Activated CD8-positive, alpha-beta memory T cell treated with anti-CD3 and anti-CD28 coated beads, Interleukin-2, amount 50 U/mL, for 1 hour (primary cell): ENCODE data around the gene OR10V1.
A peak's percentile ranks its signal among the peaks of the same experiment; 100 is the strongest.

ENCODE experiments used
- DNase-seq: peaks from one replicate; pipeline ENCODE4 v3.0.0-alpha.2; 2020; ENCODE audit errors: extremely low read depth

The OR10V1 gene

DNA sequence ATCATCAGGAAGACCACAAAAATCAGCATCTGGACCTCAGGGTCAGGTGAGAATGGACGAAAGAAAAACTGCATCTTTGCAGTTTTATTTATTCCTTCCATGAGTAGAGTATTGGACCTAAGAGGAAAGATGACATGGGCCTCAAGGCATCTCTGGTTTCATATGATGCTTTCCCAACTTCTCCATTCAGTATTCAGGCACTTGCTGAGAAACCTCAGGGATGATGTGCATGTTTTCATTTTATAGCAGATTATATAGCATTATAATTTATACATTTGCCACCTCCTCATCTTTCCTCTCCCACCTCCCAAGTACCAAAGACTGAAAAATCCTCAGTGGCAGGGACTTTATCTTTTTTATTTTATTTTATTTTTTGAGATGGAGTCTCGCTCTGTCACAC is at the start of gene OR10V1:
OR10V1 (minus strand) TSS at position 101 of the 400 bp plus-strand sequence; CDS start at position 101, 0 bp downstream.
- DNase-seq = no peak

DNA sequence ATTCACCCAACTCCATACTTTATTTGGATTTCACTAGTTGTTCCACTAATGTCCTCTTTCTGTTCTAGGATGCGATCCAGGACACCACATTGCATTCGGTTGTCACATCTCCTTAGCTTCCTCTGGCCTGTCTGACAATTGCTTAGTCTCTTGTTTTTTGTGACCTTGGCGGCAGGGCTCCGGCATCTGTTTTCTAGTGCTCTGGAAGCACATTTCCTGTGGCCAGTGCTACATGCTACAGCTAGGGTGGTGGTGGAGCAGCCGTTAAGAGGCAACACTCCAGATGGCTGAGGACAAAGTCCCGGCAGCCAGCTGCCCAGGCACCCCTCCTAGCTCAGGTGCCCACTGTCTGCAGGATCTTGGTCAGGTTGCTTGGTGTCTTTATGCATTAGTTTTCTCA is 48.3 kb upstream of the OR10V1 start:
- no peak for DNase-seq

GRCh38 chr11:59760771-59761170 is 47.1 kb upstream of the OR10V1 start:
- DNase-seq = no peak

GRCh38 chr11:59759900-59760299 is 46.3 kb upstream of the OR10V1 start:
- no peak for DNase-seq

DNA sequence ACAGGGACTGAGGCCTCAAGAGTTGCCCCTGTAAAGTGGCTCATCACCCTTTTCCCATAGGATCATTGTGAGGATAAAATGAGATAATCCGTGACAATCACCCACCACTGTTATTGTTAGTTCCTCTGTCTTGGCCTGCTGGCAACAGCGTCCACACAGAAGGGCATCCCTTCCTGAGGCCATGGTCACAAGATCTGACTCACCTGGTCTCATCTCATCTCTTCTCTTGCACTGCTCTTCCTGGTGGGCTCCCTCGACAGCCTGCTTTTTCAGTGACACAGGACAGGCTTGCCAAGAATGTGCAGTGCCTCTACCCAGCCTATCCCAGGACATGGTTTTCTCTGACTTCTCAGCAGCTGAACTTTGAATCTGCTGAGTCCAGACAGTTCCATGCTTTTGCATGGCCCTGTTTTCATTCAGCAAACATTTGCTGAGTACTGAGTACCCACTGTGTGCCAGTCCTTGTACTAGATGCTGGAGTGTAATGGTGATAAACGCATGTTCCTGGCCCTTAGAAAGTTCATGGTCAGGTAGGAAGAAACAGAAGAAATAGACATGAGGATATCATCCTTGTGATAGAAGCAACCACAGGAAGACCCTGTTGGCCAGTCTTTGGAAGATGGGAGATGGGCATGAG is 44.9 kb upstream of the OR10V1 start:
- no peak for DNase-seq

DNA sequence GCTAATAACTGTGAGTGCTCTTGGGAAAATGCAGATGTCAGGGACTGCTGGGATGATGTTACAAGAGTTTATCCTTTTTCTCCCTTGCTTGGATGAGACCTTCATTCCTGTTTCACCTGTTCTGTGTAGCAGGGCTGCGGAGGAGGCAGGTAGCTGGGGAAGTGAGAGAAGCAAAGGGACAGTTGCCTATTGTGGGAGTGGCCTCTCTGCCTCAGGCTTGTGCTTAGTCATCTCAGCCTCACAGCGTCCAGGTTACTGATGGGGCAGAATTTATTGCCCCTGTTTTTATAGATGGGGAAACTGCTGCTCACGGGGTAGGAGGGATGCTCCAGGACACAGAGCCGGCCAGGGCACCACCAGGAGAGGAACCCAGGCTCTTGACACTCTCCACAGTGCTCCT is 43.2 kb upstream of the OR10V1 start:
- no peak for DNase-seq

GRCh38 chr11:59756558-59756840 is 42.9 kb upstream of the OR10V1 start:
- no peak for DNase-seq

GRCh38 chr11:59755701-59756557 is 42.3 kb upstream of the OR10V1 start:
- DNase-seq = peak; percentile 11

GRCh38 chr11:59754859-59755700 is 41.4 kb upstream of the OR10V1 start, which contains the start of gene STX3:
TSS of gene STX3 (plus strand) at chr11:59755376. CDS start at chr11:59755606, 230 bp downstream.
- DNase-seq = peak; percentile 11

DNA sequence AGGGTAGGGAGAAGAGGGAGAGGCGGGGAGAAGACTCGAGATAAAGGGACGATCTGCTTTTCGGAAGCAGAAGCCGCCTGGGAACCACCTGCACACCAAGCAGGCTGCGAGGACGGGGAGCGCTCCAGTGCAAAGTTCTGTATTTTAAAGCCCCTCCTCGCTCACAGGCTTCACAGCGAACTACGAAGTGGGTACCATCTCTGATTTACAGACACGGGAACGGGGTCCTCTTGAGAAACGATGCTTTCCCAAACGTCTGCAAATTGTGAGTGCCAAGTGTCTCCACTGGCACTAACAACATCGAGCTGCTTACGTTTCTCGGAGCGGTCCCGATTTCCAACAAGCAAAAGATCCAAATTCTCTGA is 40.8 kb upstream of the OR10V1 start:
- DNase-seq = no peak

DNA sequence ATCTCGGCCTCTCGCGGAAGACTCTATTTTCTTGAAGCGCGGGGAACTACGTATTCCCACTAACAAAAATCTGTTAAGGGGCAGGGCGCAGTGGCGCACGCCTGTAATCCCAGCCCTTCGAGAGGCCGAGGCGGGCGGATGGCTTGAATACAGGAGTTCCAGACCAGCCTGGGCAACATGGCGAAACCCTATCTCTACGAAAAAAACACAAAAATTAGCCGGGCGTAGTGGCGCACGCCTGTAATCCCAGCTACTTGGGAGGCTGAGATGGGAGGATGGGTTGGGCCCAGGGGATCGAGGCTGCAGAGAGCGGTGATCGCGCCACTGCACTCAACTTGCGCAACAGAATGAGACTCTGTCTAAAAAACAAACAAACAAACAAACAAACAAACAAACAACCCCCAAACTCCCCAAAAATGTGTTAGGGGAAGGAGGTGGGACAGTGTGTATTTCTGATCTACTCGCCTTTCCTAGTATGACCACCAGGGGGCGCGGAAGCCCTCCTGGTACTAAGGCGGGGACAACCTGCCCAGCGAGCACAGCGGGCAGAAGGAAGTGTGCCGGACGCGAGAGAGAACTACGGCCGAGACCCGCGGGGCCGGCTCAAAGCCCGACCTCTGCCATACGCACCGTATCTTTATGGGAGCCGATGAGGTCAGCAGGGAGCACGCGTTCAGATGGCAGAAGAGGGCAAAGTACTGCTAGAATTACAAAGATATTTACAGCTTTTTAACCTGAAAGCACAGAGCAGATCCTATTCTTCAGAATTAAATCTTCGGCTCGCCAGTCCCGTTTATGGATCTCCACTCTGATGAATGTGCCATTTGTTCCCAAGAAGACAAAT is 40.2 kb upstream of the OR10V1 start:
- DNase-seq = peak; percentile 53

GRCh38 chr11:59746111-59746510 is 32.5 kb upstream of the OR10V1 start:
- DNase-seq = no peak

DNA sequence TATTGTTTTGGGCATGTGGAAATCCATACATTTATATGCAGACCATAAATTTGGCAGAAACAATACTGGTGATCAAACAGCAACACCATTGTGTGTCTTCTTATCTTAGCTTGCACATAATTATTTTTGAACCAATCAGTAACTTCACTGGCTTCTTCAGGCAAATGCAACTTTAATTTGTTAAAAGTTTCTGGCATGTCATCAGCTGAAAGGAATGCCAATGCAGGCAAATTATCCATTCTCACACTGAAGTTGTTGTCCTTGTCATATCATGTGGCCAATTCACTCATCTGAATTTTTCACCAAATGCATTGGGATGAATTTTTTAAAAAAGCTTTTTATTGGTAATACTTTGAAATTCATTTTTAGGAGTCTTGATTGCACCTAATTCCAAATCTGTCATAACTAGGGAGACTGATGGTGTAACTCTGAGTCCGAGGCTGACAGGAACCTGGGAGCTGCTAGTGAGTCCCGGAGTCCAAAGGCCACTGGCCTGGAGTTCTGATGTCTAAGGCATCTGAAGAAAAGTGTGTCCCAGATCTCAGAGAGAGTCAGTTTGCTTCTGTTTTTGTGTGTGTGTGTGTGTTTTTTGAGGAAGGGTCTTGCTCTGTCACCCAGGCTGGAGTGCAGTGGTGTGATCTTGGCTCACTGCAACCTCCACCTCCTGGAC is 17.4 kb upstream of the OR10V1 start:
- no peak for DNase-seq

GRCh38 chr11:59729834-59730233 is 16.2 kb upstream of the OR10V1 start:
- DNase-seq = no peak

DNA sequence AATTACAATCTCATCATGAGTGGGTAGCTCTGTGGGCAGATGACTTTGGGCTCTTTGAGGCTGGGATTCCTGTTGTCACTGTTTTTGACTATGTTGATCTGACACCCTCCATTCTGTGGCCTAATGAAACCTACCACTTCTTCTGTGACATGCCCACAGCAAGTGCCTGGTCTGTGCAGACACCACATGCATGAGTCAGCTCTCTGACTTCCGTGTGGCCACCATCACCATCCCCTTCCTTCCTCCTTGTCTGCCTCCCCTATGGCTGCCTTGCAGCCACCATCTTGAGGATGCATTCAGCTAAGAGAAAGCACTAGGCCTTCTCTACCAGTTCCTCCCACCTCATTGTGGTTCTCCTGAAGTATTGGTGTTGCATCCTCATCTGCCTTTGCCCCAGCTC is 15.3 kb upstream of the OR10V1 start:
- no peak for DNase-seq

- DNase-seq = no peak
Observed at GRCh38 chr11:59728154-59728553, 14.5 kb upstream of the OR10V1 start.

DNA sequence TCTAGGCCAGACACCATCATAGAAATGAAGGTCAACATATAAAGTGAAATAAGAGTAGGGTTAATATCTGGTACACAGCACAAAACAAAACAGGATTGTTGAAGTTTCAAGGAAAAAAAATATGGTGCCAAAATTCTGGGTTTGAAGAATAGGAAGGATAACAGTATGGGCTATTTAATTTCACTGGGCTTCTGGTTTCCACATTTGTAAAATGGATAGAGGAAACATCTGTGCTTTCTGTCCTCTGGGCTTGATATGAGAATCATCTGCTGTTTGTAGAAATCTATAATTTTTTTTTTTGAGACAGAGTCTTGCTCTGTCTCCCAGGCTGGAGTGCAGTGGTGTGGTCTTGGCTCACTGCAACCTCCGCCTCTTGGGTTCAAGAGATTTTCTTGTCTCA is 13.8 kb upstream of the OR10V1 start:
- DNase-seq = no peak

- no peak for DNase-seq
Observed at GRCh38 chr11:59724066-59724465, 10.4 kb upstream of the OR10V1 start.

GRCh38 chr11:59719556-59719955 is 5.9 kb upstream of the OR10V1 start:
- no peak for DNase-seq

GRCh38 chr11:59716051-59716450 is 2.4 kb upstream of the OR10V1 start:
- no peak for DNase-seq
